ENCODE results near the gene VWCE.

VWCE gene

DNA sequence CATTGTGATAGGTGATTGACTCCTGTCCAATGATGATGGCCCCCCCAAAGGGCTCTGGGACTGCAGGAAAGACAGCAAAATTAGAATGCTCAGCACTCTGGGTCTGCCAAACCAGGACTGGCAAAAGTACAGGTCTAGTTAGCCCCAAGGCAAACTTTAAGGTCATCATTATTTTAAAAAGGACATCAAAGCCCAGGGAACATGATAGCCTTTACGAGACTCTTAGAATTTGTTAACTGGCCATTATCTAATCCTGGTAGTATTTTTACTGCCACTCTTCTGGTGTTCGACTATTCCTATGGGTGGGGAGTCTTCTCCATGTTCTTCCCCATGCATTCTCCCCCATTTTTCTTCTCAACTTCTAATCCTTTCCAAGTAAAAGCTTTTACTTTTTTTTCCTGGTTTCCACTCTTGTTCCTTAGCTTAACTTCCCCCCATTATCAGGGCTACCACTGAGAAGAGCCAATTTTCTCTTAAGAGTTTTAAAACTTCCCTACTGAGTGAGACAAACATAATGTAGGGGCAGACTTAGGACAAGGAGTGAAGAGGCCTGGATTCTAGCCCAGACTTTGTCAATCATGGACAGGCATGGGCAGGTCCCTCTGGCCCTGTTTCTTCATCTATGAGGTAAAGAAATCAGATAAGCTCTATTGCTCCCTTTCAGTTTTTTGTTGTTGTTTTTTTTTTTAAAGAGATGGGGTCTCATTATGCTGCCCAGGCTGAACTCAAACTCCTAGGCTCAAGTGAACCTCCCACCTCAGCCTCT lies 30.7 kb upstream of the VWCE start:
- DNase-seq, result no peak

- DNase-seq, result no peak
Observed at GRCh38 chr11:61315260-61315659, 20.1 kb upstream of the VWCE start.

GRCh38 chr11:61310749-61311148 lies 15.6 kb upstream of the VWCE start:
- no peak for DNase-seq

DNA sequence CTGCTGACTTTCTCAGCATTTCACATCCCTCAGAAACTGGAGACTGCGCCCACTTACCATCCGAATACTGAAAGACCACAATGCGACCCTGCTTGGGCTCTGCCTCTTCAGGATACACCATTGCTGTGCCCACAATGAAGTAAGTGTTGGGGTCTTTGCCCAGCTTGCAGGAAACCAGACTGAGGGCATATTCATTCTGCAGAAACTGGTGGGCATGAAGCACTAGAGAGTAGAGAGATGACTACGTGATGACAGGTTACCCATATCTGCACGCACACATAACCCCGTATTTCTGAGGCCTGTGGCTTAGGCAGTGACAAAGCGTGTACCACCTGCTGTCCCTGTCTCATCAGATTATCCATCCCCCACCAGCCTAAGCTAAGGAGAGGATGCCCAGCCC lies 14.6 kb upstream of the VWCE start:
- no peak for DNase-seq

GRCh38 chr11:61309141-61309540 lies 14.0 kb upstream of the VWCE start:
- no peak for DNase-seq

DNA sequence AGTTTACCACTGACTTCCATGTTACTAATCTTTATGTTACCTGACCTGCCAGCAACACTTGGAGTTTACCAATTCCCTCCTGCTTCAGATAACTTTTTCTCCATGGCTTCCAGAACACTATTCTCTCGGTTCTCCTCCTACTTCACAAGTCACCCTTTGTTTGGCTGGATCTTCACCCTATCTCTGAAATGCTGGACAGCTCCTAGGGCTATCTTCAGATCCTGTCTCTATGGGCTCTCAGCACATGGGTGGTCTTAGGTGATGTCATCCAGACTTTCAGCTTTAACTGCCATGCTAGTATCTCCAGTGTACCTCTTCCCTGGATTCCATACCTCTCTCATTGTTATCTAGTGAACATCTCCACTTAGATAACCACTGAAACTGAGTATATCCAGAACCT lies 12.2 kb upstream of the VWCE start:
- no peak for DNase-seq

DNA sequence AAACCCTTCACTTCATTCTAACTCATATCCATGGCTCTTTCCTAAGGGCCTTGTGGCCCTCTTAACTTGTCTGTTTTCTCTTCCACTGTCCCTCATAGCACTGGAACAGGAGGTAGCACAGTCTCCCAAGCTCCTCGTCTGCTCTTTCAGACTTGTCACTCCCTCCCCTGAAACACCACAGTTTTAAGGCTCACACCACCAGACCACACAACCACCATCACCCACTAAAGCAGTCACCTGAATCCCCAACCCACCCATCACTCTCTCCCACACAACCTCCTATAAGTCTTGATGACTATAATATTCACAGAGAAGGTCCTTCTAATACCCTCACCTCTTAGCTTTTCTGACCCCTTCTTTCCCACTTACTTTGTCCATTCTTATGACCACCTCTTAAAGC lies 11.1 kb upstream of the VWCE start:
- no peak for DNase-seq

- no peak for DNase-seq
Observed at GRCh38 chr11:61305417-61305816, 10.3 kb upstream of the VWCE start.

DNA sequence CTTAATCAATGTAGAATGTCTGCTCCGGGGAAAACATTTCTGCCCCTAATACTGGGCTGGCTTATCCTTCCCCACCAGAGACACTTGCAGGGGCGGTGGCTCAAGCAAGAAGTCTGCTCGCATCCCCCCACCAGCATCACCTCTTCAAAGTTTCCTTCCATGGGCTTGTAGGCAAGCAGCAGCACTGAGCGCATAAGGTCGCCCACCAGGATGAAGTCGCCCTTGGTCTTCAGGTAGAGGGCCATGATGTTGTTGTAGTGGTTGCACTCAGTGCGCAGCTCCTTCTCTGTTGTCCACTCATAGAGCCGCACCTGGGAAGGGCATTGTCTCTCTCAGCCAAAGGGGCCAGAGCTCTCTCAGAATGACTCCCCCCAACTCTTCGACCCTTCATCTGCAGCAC lies 8.6 kb upstream of the VWCE start:
- DNase-seq, result no peak

DNA sequence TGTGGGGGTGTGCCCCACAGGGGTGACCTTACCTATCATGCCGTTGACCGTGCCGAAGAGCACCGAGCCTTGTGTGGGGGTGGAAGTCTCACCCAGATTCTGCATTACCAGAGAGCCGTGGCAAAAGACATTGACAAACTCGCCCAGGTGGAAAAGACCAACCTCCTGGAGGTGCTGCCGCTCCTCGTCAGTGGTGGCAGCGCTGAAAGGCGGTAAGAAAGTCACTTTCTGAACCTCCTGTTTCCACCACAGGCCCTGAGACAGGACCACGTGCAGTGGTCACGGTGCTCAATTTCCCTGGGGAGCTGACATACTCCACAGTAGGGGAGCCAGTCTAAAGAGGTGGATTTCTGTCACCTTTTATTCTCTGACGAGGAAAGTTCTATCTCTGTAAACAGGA lies 7.4 kb upstream of the VWCE start:
- DNase-seq, result no peak

DNA sequence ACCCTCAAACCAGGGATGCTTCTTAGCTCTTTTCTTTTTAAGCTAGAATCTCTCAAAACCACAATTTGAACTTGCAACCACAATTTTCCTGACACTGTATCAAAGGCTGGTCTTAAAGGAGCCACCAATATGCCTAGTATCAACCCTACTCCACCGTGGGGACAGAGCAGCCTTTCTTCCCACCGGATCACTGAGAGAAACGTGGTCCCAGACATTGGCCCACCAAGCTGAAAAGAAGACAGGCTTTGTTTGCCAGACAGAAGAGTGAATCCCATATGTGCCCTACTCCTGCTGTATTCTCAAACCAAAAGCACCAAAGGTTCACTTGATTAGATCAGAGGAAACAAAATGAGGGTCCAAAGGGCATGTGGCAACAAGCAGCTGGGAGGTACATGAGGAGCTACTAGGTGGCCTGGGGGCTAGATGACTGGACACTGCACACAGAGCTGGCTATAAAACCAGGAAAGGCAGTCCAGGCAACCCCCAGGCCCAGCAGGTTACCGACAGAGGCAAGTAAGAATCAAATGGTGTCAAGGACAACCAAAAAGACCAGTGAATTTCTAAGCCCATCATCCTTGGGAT lies 3.6 kb upstream of the VWCE start:
- DNase-seq, result no peak

DNA sequence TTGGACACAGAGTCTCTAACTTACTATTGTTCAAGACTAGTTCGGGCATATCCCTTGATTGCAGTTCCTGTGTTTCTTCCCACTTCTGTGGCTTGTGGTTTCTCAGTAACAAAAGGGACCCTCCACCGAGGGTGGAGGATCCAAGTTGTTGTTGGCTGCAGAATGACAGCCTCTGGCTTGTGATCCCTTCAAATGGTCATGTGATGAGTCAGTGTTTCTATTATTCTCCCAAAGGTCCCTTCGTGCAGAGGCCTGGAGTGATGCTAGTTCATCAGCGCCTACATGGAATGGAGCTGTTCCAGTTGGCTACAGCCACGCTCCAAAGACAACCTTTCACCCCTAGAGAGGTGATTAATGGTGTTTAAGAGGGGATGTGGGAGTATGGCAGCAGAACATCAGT lies 2.6 kb upstream of the VWCE start:
- no peak for DNase-seq

DNA sequence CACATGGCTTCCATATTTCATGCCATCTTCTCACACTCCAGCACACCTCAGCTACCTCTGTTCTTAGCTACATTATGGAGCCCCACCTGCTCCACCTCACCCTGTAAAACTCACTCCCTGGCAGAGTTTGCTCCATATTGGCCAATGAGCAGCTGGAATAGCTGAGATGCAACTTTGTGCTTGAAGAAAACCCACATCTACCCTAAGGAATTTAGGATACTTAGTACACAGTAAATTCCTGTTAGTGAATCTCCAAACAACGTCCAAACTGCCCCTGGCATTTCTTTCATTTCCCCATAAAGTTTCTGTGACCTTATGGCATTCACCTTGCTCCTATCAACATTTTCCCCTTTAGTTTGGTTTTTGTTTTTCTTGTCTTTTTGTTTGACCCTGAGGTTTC lies 2.2 kb upstream of the VWCE start:
- no peak for DNase-seq

DNA sequence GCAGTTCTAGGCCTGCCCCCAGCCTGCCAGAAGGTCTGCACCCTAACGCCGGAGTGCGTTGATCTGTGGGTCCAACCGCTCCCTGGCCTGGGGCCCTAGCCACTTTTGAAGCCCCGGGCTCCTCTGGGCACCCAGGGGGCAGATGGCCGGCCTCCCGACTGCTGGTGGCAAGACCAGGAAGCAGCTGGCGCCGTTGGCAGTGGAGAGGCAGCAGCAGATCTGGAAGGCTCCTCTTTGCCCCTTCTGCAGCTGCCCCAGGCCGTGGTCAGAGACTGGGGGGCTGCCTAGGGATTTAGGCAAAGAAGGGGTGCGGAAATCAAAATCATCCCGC lies 445 bp upstream of the VWCE start:
- no peak for DNase-seq

DNA sequence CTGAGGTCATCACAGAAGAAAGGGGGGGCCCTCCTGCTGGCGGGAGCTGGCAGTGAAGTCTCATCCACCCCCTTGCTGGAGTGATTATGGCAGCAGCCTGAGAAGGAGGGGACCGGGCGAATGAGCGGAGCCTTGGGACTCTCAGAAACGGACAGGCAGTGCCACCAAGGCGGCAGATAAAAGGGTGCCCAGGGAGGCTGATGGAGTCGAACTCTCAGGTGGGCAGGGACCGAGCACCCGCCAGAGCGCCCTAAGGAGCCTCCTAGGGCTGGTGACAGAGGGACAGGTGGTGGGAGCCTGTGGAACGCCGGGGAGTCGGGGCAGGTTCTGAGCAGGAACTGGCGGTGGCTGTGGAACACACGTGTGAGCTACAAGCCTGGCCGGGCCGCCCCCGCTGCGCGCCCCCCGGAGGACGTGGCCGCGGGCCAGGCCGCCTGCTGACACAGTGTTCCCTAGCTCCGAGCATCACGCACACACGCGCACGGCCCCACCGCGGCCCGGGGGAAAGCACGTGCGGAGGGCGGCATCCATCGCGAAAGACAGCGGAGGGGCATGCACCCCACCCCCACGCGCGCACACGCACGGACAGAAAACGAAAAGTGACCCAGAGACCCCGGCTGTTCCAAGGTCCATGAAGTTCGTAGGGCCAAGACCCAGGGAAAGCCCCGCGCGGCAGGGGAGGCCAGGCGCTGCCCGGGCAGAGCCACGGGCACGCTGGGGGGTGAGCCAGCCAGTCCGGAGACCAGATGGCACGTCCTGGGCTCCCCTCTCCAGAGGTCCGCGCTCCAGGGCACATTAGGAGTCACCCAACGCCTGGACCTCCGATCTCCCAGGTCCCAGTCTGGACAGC lies 1.0 kb downstream of the VWCE start:
- no peak for DNase-seq

DNA sequence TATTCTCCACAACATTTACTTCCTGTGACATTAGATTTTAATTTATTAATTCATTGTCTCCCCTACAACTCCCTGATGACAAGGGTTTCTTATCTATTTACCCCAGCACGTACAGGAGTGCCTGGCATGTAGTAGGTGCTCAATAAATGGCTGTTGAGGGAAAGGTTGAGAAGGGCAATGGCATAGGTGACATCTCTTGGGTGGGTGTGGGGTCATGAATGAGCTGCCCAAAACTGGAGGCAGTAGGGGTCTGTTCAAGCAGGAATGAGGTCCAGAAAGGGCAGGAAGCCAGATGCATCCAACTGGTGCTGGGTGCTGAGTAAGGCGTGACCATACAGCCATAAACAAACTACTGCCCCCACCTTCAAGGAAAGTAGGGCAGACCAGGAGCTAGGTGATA lies 2.8 kb downstream of the VWCE start:
- no peak for DNase-seq

GRCh38 chr11:61290905-61291690 lies 4.0 kb downstream of the VWCE start:
- DNase-seq, result no peak

- no peak for DNase-seq
Observed at GRCh38 chr11:61287338-61287977, 7.7 kb downstream of the VWCE start.

GRCh38 chr11:61283613-61284012 lies 11.5 kb downstream of the VWCE start:
- DNase-seq, result no peak

- no peak for DNase-seq
Observed at GRCh38 chr11:61281581-61282250, 13.4 kb downstream of the VWCE start.

DNA sequence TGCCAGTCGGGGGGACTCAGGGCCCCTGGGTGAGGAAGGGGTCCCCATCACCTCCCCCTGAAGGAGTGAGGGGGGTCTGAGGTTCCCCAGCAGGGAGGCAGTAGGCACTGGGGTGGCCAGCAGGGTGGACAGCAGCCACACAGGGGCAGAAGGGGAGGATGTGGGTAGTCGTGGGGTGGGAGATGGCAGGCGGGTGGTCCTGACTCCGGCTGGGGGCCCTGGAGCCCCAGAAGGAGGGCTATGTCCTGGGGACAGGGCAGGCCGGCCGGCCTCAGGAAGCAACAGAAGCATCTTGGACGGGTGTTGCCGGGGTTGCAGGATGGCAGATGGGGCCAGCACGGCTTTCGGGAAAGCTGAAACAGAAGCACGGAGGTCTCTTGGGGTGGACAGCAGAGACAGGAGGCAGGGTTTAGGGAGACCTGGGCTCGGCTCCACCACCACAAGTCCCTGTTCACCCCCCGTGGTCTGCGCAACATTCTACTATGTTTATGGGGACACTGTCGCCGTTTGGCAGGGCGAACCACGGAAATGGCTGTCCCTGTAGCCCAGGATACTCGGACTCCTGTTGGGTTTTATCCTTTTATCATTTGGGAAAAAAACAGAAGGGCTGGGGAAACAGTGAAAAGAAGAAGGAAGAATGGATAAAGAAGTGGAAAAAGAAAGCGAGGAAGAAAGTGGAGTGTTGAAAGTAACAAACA lies 14.1 kb downstream of the VWCE start:
- DNase-seq, result no peak
